GM23248 (cell line): ENCODE data around the gene CFAP100.

Experiments
- EZH2 ChIP-seq: fragments of 200-600 bp; sonication (generic); IDR thresholded peaks from 2 replicates; pipeline ENCODE4 v1.6.1; 2018; ENCODE audit warnings: antibody characterized with exemption, mild to moderate bottlenecking; ENCODE audit not compliant: insufficient read depth, poor library complexity, severe bottlenecking
- EZH2phosphoT487 ChIP-seq: fragments of 200-600 bp; sonication (generic); IDR thresholded peaks from 2 replicates; pipeline ENCODE4 v1.6.1; 2018; ENCODE audit warnings: antibody characterized with exemption, moderate library complexity, mild to moderate bottlenecking, low read depth; ENCODE audit not compliant: insufficient read depth

- no peak for TF ChIP-seq EZH2phosphoT487
- no peak for TF ChIP-seq EZH2
Measured at GRCh38 chr3:126417981-126418530, 23.3 kb downstream of the CFAP100 start.
